H9 (cell line): Measurements from ENCODE around the gene STXBP6. TPM values are rescaled to one million over a fixed set of nuclear protein-coding genes. Genes with fewer than 3 reads are reported as not detected.

ENCODE experiments used
- DNase-seq: peaks from one replicate; pipeline ENCODE4 v3.0.0-alpha.2; 2017
- H2AFZ ChIP-seq: one replicate; pipeline ENCODE4 v1.6.1; 2013; ENCODE audit warnings: mild to moderate bottlenecking, low read length, control low read depth, moderate library complexity
- H2AK5ac ChIP-seq: 2 replicates; pipeline ENCODE4 v1.6.1; 2013; ENCODE audit warnings: low read length, control low read depth, mixed read lengths; ENCODE audit not compliant: insufficient read length
- H2BK120ac ChIP-seq: one replicate; pipeline ENCODE4 v1.6.1; 2013; ENCODE audit warnings: low read depth, mild to moderate bottlenecking, low read length, control low read depth, inconsistent platforms; ENCODE audit not compliant: poor library complexity, severe bottlenecking
- H2BK12ac ChIP-seq: 2 replicates; pipeline ENCODE4 v1.6.1; 2013; ENCODE audit warnings: low read length, control low read depth, mixed read lengths, low read depth; ENCODE audit not compliant: insufficient read length
- H2BK15ac ChIP-seq: 2 replicates; pipeline ENCODE4 v1.6.1; 2013; ENCODE audit warnings: low read depth, low read length, control low read depth
- H2BK20ac ChIP-seq: one replicate; pipeline ENCODE4 v1.6.1; 2013; ENCODE audit warnings: low read depth, mild to moderate bottlenecking, low read length, control low read depth, inconsistent platforms; ENCODE audit not compliant: poor library complexity, severe bottlenecking
- H2BK5ac ChIP-seq: 2 replicates; pipeline ENCODE4 v1.6.1; 2013; ENCODE audit warnings: low read length, control low read depth, mixed read lengths; ENCODE audit not compliant: insufficient read length
- H3K14ac ChIP-seq: 2 replicates; pipeline ENCODE4 v1.6.1; 2013; ENCODE audit warnings: low read length, control low read depth; ENCODE audit not compliant: insufficient read depth
- H3K18ac ChIP-seq: 2 replicates; pipeline ENCODE4 v1.6.1; 2013; ENCODE audit warnings: low read depth, mild to moderate bottlenecking, mixed read lengths, low read length, control low read depth; ENCODE audit not compliant: insufficient read length
- H3K23ac ChIP-seq: 2 replicates; pipeline ENCODE4 v1.6.1; 2013; ENCODE audit warnings: low read length, control low read depth, mixed read lengths, low read depth; ENCODE audit not compliant: insufficient read length
- H3K23me2 ChIP-seq: 2 replicates; pipeline ENCODE4 v1.6.1; 2013; ENCODE audit warnings: low read depth, mild to moderate bottlenecking, mixed read lengths, low read length, control low read depth; ENCODE audit not compliant: insufficient read length, poor library complexity, severe bottlenecking
- H3K27ac ChIP-seq: 2 replicates; pipeline ENCODE4 v1.5.1; 2013; ENCODE audit warnings: low read length, control low read depth, mixed read lengths, low read depth; ENCODE audit not compliant: insufficient read length
- H3K27me3 ChIP-seq: 2 replicates; pipeline ENCODE4 v1.6.1; 2013; ENCODE audit warnings: low read length, control low read depth, inconsistent platforms; ENCODE audit not compliant: insufficient read depth
- H3K4ac ChIP-seq: 2 replicates; pipeline ENCODE4 v1.6.1; 2013; ENCODE audit warnings: low read depth, mild to moderate bottlenecking, control low read depth, inconsistent platforms, low read length, moderate library complexity
- H3K4me1 ChIP-seq: 2 replicates; pipeline ENCODE4 v1.6.1; 2013; ENCODE audit warnings: low read length, control low read depth, inconsistent platforms; ENCODE audit not compliant: insufficient read depth
- H3K4me2 ChIP-seq: 2 replicates; pipeline ENCODE4 v1.6.1; 2013; ENCODE audit warnings: low read length, control low read depth, mixed read lengths; ENCODE audit not compliant: insufficient read length, insufficient read depth
- H3K56ac ChIP-seq: 2 replicates; pipeline ENCODE4 v1.6.1; 2013; ENCODE audit warnings: low read depth, mild to moderate bottlenecking, mixed read lengths, low read length, control low read depth; ENCODE audit not compliant: insufficient read length
- H3K79me1 ChIP-seq: 2 replicates; pipeline ENCODE4 v1.6.1; 2013; ENCODE audit warnings: low read depth, mild to moderate bottlenecking, moderate library complexity, low read length, control low read depth, inconsistent platforms; ENCODE audit not compliant: insufficient read depth, poor library complexity, severe bottlenecking
- H3K79me2 ChIP-seq: 2 replicates; pipeline ENCODE4 v1.6.1; 2013; ENCODE audit warnings: low read length, control low read depth, inconsistent platforms; ENCODE audit not compliant: insufficient read depth
- H3K9ac ChIP-seq: 2 replicates; pipeline ENCODE4 v1.6.1; 2013; ENCODE audit warnings: low read length, control low read depth, mixed read lengths; ENCODE audit not compliant: insufficient read length; ENCODE audit errors: extremely low read depth
- H3K9me3 ChIP-seq: one replicate; pipeline ENCODE4 v1.6.1; 2013; ENCODE audit warnings: low read depth, low read length, inconsistent platforms; ENCODE audit not compliant: control insufficient read depth
- H3T11ph ChIP-seq: one replicate; pipeline ENCODE4 v1.6.1; 2013; ENCODE audit warnings: mild to moderate bottlenecking, low read length, control low read depth, inconsistent platforms
- H4K20me1 ChIP-seq: one replicate; pipeline ENCODE4 v1.6.1; 2013; ENCODE audit not compliant: control insufficient read depth, insufficient read length, insufficient read depth
- H4K5ac ChIP-seq: 2 replicates; pipeline ENCODE4 v1.6.1; 2013; ENCODE audit warnings: low read depth, mild to moderate bottlenecking, mixed read lengths, low read length, control low read depth; ENCODE audit not compliant: insufficient read length
- H4K8ac ChIP-seq: replicated peaks from 2 replicates; pipeline ENCODE4 v1.6.1; 2013; ENCODE audit warnings: low read length, control low read depth, mixed read lengths, low read depth; ENCODE audit not compliant: insufficient read length
- H4K91ac ChIP-seq: 2 replicates; pipeline ENCODE4 v1.6.1; 2013; ENCODE audit warnings: low read depth, mild to moderate bottlenecking, moderate library complexity, mixed read lengths, low read length, control low read depth; ENCODE audit not compliant: insufficient read length
- H3K27ac Mint-ChIP-seq, 3 experiments: 2 replicates in 2 of 3; 3 replicates in 1 of 3; pipeline ENCODE4 v1.8.0; 2020 to 2021; ENCODE audit warnings: mixed read lengths in 3 of 3, mild to moderate bottlenecking in 1 of 3, moderate library complexity in 1 of 3
- H3K27me3 Mint-ChIP-seq: 2 replicates; pipeline ENCODE4 v1.8.0; 2021; ENCODE audit warnings: low read depth, mild to moderate bottlenecking, moderate library complexity, mixed read lengths
- H3K36me3 Mint-ChIP-seq, 3 experiments: 2 replicates in 2 of 3; 3 replicates in 1 of 3; pipeline ENCODE4 v1.8.0; 2020 to 2021; ENCODE audit warnings: low read depth in 3 of 3, mixed read lengths in 3 of 3; ENCODE audit not compliant: insufficient read depth in 1 of 3
- H3K4me1 Mint-ChIP-seq, 2 experiments: 2 replicates each; pipeline ENCODE4 v1.8.0; 2020; ENCODE audit warnings: mixed read lengths in 2 of 2
- H3K4me3 Mint-ChIP-seq, 2 experiments: 2 replicates in 1 of 2; 3 replicates in 1 of 2; pipeline ENCODE4 v1.8.0; 2020 to 2021; ENCODE audit warnings: mild to moderate bottlenecking in 2 of 2, mixed read lengths in 2 of 2, moderate library complexity in 1 of 2
- H3K9me3 Mint-ChIP-seq, 2 experiments: 2 replicates in 1 of 2; 3 replicates in 1 of 2; pipeline ENCODE4 v1.8.0; 2020; ENCODE audit warnings: mild to moderate bottlenecking in 2 of 2, mixed read lengths in 2 of 2, moderate library complexity in 1 of 2
- total RNA-seq: library from RNA; stranded (reverse); gene quantifications from 2 replicates; pipeline ENCODE4 v1.2.1, GENCODE V29; 2021
- TF ChIP-seq, protein P1 (sequence below): fragments of 200-600 bp; sonication (generic); conservative IDR thresholded peaks from 3 replicates; pipeline ENCODE4 v1.8.0; 2021; ENCODE audit warnings: antibody characterized with exemption, mild to moderate bottlenecking

The STXBP6 gene
- total RNA-seq, 1 experiment from 2014 or later: 3.6 TPM

DNA sequence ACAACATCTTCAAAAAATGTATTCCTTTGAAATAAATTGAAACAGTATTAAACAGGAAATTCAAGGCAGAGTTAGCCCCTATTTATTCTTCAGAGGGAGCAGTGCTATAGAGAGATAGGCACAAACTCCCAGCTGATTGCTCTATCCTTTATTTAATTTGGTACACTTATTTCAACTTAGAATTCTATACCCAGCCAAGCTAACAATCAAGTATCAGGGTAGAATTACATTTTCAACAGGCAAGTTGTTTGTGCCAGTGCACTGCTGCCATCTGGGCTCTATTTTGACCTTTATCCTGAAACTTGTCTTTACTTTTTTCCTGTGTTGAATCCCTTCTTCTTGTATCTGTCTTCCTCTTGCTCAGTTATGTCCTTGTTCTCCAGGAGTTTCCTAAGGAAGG, 159.2 kb downstream of the STXBP6 start:
- H2BK120ac ChIP-seq: no peak overlapping the region
- H3K23me2 ChIP-seq: no peaks in the 10 kb centered on the region
- H3K27me3 ChIP-seq: no peaks in the 10 kb centered on the region
- TF ChIP-seq, protein P1, sequence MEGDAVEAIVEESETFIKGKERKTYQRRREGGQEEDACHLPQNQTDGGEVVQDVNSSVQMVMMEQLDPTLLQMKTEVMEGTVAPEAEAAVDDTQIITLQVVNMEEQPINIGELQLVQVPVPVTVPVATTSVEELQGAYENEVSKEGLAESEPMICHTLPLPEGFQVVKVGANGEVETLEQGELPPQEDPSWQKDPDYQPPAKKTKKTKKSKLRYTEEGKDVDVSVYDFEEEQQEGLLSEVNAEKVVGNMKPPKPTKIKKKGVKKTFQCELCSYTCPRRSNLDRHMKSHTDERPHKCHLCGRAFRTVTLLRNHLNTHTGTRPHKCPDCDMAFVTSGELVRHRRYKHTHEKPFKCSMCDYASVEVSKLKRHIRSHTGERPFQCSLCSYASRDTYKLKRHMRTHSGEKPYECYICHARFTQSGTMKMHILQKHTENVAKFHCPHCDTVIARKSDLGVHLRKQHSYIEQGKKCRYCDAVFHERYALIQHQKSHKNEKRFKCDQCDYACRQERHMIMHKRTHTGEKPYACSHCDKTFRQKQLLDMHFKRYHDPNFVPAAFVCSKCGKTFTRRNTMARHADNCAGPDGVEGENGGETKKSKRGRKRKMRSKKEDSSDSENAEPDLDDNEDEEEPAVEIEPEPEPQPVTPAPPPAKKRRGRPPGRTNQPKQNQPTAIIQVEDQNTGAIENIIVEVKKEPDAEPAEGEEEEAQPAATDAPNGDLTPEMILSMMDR: no peak
- H3K4me2 ChIP-seq: no peak overlapping the region
- H2BK5ac ChIP-seq: no peak overlapping the region
- no peak overlapping the region for H4K5ac ChIP-seq
- H3K9ac ChIP-seq: no peak overlapping the region
- no peak overlapping the region for H3T11ph ChIP-seq
- no peaks in the 10 kb centered on the region for H3K9me3 ChIP-seq
- no peaks in the 10 kb centered on the region for H3K79me1 ChIP-seq
- Mint-ChIP-seq H3K27me3 (no peaks in the 10 kb centered on the region), H3K27ac (no peak overlapping the region), H3K9me3 (peaks cover 3 to 11% of the 10 kb centered on the region in 2 experiments; a peak in 3 of 5 replicates), H3K4me1 (peaks cover 6 to 11% of the 10 kb centered on the region in 2 experiments; a peak in 2 of 4 replicates), H3K36me3 (peaks cover 0 to 3% (median 0%) of the 10 kb centered on the region in 3 experiments; a peak in 2 of 7 replicates), H3K4me3 (no peak overlapping the region)
- no peak for DNase-seq
- no peak overlapping the region for H3K18ac ChIP-seq
- H3K79me2 ChIP-seq: no peaks in the 10 kb centered on the region
- no peak overlapping the region for H3K27ac ChIP-seq
- no peak overlapping the region for H2BK20ac ChIP-seq
- H4K8ac ChIP-seq: no peak overlapping the region
- H4K91ac ChIP-seq: no peak overlapping the region
- H3K4ac ChIP-seq: no peak overlapping the region
- H3K56ac ChIP-seq: no peak overlapping the region
- no peaks in the 10 kb centered on the region for H4K20me1 ChIP-seq
- no peak overlapping the region for H3K23ac ChIP-seq
- H2BK12ac ChIP-seq: no peak overlapping the region
- no peaks in the 10 kb centered on the region for H3K4me1 ChIP-seq
- H2BK15ac ChIP-seq: no peak overlapping the region
- H2AFZ ChIP-seq: no peak overlapping the region
- no peak overlapping the region for H3K14ac ChIP-seq
- H2AK5ac ChIP-seq: no peak overlapping the region
